Measurements from ENCODE around the gene GOSR2. TPM values are rescaled to one million over a fixed set of nuclear protein-coding genes. Genes with fewer than 3 reads are reported as not detected.

GOSR2 gene
- total RNA-seq, 1 donor from 2014 or later: 57.1 TPM

DNA sequence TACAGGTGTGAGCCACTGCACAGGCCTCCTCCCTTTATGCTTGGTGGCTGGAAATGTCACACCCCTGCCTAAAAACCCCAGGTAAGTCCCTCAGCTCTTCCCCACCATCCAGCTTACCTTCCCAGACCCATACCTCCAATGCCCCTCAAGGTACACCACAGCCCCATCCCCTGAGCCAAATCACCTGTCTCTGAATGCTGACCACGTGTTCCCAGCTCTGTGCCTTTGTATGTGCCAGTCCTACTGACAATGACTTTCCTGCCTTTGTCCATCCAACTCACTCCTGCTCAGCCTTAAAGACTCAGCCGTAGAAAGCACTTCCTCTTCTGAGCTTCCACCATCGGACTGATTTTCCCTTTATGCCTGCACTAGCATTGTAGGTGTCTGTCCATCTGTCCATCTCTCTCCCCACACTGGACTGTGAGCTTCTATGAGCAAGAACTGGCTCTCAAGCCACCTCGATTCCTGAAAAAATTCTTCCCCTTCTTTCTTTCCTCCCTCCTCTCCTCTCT is 30.7 kb upstream of the GOSR2 start:
- Mint-ChIP-seq H3K27ac (peak overlapping the region; percentile 7), H3K27me3 (peaks cover 27% of the 10 kb centered on the region), H3K4me1 (ENCODE audit: low read depth) (peaks cover 2% of the 10 kb centered on the region), H3K4me3 (ENCODE audit: low read depth) (no peak overlapping the region), H3K9me3 (ENCODE audit: low read depth) (no peaks in the 10 kb centered on the region), H3K36me3 (ENCODE audit: insufficient read depth) (no peaks in the 10 kb centered on the region)
- TF ChIP-seq, protein P1, sequence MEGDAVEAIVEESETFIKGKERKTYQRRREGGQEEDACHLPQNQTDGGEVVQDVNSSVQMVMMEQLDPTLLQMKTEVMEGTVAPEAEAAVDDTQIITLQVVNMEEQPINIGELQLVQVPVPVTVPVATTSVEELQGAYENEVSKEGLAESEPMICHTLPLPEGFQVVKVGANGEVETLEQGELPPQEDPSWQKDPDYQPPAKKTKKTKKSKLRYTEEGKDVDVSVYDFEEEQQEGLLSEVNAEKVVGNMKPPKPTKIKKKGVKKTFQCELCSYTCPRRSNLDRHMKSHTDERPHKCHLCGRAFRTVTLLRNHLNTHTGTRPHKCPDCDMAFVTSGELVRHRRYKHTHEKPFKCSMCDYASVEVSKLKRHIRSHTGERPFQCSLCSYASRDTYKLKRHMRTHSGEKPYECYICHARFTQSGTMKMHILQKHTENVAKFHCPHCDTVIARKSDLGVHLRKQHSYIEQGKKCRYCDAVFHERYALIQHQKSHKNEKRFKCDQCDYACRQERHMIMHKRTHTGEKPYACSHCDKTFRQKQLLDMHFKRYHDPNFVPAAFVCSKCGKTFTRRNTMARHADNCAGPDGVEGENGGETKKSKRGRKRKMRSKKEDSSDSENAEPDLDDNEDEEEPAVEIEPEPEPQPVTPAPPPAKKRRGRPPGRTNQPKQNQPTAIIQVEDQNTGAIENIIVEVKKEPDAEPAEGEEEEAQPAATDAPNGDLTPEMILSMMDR (IDR thresholded peaks at IDR 0.05; ENCODE audit: unreplicated experiment): no peak
- no peak for DNase-seq (ENCODE audit: low spot score, unreplicated experiment)

DNA sequence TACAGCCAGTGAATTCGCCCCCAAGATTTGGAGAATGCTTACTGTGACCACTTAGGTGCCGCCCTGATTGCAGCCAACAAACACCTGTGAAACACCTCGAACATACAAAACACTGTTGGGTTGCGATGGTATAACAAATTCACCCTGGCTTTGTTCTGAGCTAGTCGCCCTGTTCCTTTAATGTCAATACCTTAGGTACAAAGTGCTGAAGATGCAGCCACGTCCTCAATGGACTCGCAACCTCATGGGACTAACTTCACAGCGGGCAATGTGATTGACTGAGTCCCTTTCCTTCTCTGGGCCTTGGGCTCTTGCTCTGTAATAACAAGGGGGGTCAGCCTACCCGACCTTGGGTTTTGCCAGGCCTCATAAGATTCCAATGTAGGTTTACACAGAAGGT is 28.9 kb upstream of the GOSR2 start:
- H3K4me1 Mint-ChIP-seq (ENCODE audit: low read depth): peaks cover 2% of the 10 kb centered on the region
- peaks cover 21% of the 10 kb centered on the region for H3K27me3 Mint-ChIP-seq
- H3K27ac Mint-ChIP-seq: no peak overlapping the region
- no peak overlapping the region for H3K4me3 Mint-ChIP-seq (ENCODE audit: low read depth)
- H3K36me3 Mint-ChIP-seq (ENCODE audit: insufficient read depth): no peaks in the 10 kb centered on the region
- no peak for DNase-seq (ENCODE audit: low spot score, unreplicated experiment)
- TF ChIP-seq, protein P1 (IDR thresholded peaks at IDR 0.05; ENCODE audit: unreplicated experiment): no peak
- H3K9me3 Mint-ChIP-seq (ENCODE audit: low read depth): no peaks in the 10 kb centered on the region

DNA sequence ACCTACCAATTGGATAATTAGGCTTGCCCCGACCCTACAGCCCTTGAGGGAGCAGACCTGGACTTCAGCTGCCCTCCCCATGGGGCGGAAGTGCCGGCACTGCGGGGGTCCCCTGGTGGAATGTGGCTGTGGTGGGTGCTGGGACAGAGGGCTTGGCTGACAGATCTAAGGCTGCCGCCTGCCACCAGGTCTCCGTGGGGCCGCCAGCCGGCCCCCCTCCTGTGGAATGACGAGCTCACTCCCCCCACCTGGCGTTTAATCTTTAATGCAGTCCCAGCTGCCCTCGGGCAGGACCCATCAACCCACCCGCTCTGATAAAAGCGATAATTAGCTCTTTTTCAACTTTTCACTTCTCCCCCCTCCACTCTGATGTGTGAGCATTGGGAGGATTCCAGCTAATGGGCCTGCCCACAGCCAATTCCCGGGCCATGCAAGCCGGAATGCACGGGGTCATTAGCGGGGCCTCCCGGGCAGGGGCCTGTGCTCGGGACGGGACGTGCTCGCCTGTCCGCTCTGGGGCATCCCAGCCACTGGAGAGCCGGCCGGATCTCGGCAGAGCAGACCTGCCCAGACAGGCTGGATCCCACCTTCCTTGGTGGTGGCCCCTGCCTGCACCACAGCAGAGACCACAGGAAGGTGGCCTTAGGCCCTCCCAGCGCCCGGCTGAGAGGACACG is 28.3 kb upstream of the GOSR2 start:
- Mint-ChIP-seq H3K27ac (no peak overlapping the region), H3K4me3 (ENCODE audit: low read depth) (no peak overlapping the region), H3K36me3 (ENCODE audit: insufficient read depth) (no peaks in the 10 kb centered on the region), H3K27me3 (peaks cover 19% of the 10 kb centered on the region), H3K4me1 (ENCODE audit: low read depth) (peaks cover 2% of the 10 kb centered on the region), H3K9me3 (ENCODE audit: low read depth) (no peaks in the 10 kb centered on the region)
- TF ChIP-seq, protein P1 (IDR thresholded peaks at IDR 0.05; ENCODE audit: unreplicated experiment): no peak
- DNase-seq (ENCODE audit: low spot score, unreplicated experiment): no peak

DNA sequence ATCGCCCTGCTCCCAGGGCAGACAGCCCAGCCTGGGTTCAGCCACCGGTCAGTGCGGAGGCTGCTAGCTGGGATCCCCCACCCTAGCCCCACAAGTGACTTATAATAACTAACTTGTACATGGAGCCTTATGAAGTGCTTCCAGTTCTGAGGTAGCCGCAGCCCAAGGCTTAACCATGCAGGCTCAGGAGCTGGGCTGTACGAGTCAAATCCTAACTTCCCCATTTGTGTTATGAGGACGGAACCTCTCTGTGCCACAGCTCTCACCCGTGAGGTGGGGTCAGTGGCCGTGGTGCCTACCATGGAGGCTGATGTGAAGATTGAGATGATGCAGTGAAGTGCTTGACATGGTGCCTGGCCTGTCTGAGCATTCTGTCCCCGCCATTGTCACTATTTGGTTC is 27.8 kb upstream of the GOSR2 start:
- Mint-ChIP-seq H3K4me1 (ENCODE audit: low read depth) (peaks cover 2% of the 10 kb centered on the region), H3K27me3 (peaks cover 13% of the 10 kb centered on the region), H3K9me3 (ENCODE audit: low read depth) (no peaks in the 10 kb centered on the region), H3K4me3 (ENCODE audit: low read depth) (no peak overlapping the region), H3K36me3 (ENCODE audit: insufficient read depth) (no peaks in the 10 kb centered on the region), H3K27ac (no peak overlapping the region)
- DNase-seq (ENCODE audit: low spot score, unreplicated experiment): no peak
- TF ChIP-seq, protein P1 (IDR thresholded peaks at IDR 0.05; ENCODE audit: unreplicated experiment): no peak

DNA sequence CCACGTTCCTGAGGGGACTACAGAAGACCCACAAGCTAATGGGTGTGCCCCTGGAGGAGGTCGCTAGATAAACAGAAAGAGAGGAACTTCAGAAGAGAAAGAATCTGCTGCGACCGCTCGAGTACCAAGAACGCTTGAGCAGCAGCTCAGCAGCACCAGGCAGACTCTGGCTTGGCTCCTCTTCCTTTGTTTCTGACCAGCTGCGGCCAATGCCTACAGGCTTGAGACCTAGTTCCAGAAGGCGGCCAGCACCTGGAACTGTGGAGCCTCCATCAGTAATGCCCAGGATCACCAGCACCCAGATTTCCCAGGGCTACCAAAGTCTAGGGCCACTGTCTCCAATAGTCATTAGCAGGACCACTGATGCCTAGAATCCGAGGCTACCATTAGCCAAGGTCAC is 26.0 kb upstream of the GOSR2 start:
- TF ChIP-seq, protein P1 (IDR thresholded peaks at IDR 0.05; ENCODE audit: unreplicated experiment): no peak
- Mint-ChIP-seq H3K4me3 (ENCODE audit: low read depth) (no peak overlapping the region), H3K27ac (no peak overlapping the region), H3K4me1 (ENCODE audit: low read depth) (peaks cover 2% of the 10 kb centered on the region), H3K36me3 (ENCODE audit: insufficient read depth) (no peaks in the 10 kb centered on the region), H3K9me3 (ENCODE audit: low read depth) (no peaks in the 10 kb centered on the region), H3K27me3 (peaks cover 10% of the 10 kb centered on the region)
- DNase-seq (ENCODE audit: low spot score, unreplicated experiment): no peak

Measured in progenitor cell of endocrine pancreas (in vitro differentiated cells).